Gastroesophageal sphincter (tissue), 3 donors: ENCODE results near the gene UTP14A.

Source experiments
- CTCF ChIP-seq, 4 experiments: fragments of 200-600 bp in 2 of 4; fragments of 450-650 bp in 2 of 4; sonication (generic) in 1 of 4; IDR thresholded peaks; one replicate each; pipeline ENCODE4 v1.5.1; 2017 to 2019; ENCODE audit warnings: antibody characterized with exemption in 4 of 4, mild to moderate bottlenecking in 2 of 4, moderate library complexity in 2 of 4
- EP300 ChIP-seq: sonication (generic); formaldehyde crosslinking; IDR thresholded peaks from one replicate; pipeline ENCODE4 v1.6.1; 2017; ENCODE audit warnings: antibody characterized with exemption, mild to moderate bottlenecking

- no peak for TF ChIP-seq CTCF (IDR thresholded peaks at IDR 0.05)
- TF ChIP-seq EP300 = no peak
These were observed 50.8 kb downstream of the UTP14A start for GRCh38 chrX:129956765-129957164.
